ENCODE measurements around the gene ABCA1. TPM values are rescaled to one million over a fixed set of nuclear protein-coding genes. Genes with fewer than 3 reads are reported as not detected.
"Not testable (repeated sequence)": the region's sequence is repeated elsewhere in the genome, so short reads cannot be mapped to it uniquely, and the experiment has no call there.

ABCA1 gene, protein sequence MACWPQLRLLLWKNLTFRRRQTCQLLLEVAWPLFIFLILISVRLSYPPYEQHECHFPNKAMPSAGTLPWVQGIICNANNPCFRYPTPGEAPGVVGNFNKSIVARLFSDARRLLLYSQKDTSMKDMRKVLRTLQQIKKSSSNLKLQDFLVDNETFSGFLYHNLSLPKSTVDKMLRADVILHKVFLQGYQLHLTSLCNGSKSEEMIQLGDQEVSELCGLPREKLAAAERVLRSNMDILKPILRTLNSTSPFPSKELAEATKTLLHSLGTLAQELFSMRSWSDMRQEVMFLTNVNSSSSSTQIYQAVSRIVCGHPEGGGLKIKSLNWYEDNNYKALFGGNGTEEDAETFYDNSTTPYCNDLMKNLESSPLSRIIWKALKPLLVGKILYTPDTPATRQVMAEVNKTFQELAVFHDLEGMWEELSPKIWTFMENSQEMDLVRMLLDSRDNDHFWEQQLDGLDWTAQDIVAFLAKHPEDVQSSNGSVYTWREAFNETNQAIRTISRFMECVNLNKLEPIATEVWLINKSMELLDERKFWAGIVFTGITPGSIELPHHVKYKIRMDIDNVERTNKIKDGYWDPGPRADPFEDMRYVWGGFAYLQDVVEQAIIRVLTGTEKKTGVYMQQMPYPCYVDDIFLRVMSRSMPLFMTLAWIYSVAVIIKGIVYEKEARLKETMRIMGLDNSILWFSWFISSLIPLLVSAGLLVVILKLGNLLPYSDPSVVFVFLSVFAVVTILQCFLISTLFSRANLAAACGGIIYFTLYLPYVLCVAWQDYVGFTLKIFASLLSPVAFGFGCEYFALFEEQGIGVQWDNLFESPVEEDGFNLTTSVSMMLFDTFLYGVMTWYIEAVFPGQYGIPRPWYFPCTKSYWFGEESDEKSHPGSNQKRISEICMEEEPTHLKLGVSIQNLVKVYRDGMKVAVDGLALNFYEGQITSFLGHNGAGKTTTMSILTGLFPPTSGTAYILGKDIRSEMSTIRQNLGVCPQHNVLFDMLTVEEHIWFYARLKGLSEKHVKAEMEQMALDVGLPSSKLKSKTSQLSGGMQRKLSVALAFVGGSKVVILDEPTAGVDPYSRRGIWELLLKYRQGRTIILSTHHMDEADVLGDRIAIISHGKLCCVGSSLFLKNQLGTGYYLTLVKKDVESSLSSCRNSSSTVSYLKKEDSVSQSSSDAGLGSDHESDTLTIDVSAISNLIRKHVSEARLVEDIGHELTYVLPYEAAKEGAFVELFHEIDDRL (N-terminal part only)
- total RNA-seq = 12.6 TPM
- long read RNA-seq, partial matches to known transcripts = 1 of 1 reads
- long read RNA-seq, other reads (novel, unspliced or antisense) = 0 of 1 reads

DNA sequence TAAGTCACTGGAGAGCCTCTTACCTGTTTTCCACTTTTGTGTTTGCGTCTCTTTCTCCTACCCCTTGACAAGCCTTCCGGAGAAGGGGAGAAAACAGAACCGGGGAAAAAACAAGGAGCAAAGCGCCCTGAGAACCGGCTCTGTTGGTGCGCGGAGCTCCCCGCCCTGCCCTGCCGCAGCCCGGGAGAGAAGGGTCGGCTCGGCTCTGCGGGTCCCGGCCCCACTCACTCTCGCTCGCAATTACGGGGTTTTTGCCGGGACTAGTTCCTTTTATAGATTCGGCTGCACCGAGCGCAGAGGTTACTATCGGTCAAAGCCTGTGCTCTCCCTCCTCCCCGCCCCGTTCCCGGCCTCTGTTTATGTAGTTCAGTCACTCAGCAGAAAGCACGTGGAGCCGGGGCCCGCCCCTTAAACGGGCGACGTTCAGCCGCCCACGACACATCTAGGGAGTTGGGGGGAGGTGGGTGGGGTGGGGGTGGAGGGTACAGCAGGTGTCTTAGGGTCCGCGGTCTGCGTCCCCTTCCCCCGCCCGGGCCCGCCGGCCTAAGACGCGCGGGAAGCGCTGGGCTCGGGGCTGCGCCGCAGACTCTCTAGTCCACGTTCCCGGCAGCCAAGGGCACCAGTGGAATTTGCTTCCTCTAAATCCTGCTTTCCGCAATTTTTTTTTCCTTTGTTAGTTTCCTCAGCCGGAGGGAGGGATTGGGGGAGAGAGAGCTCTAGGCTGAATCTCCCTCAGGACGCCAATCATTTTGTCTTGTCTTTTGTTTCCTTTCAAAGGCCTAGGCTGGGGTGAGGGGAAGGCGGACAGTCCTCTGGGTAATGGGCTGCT lies at the start of gene ABCA1:
Gene ABCA1 (minus strand): TSS at position 244 of the 829 bp plus-strand sequence. CDS start 24,476 bp downstream, outside the sequence.
- intact Hi-C loops (cut with DNase I) = loop anchor here (1.0 to 5.0 kb wide), 3 partner anchors 40 to 65 kb away; no protein-coding TSS in a partner anchor
- ATAC-seq = peak; percentile 87
- DNase-seq (ENCODE audit: missing footprints) = peak; percentile 96

DNA sequence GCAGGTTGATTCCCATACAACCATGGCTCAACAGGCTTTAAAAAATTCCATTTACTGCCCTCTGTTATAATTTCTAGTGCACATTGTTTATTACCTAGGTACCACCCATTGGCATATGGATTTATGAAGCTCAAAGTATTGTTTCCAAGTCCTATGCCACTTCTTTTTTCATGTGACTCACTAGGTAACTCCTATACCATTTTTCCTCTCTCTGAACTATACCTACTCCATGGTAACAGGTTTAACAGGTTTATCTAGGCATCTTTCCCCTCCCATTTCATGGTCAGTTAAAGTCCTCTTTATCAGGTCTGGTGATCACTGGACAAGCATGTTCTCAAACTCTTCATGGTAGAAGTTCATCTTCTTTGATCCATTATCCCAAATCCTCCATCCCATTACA lies 49.6 kb upstream of the ABCA1 start:
- DNase-seq (ENCODE audit: missing footprints) = no peak
- intact Hi-C loops (cut with DNase I) = no loop called here
- ATAC-seq = no peak

DNA sequence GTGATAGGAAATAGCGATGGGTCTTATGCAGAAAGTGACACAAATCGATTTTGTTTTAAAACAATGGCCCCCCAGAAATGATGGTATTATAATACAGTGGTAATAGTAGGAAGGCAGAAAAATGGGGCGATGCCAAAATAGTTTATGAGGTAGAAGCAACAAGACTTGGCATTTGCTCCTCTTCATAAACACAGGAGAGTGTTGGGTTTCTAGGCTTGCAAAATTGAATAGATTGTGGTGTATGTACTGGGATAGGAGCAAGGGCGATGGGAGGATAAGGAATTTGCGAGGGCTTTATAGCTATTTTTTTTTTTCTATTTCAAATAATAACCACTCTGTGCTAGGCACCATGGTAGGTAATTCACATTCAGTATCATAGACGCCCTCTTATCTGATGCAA lies 49.2 kb upstream of the ABCA1 start:
- intact Hi-C loops (cut with DNase I) = no loop called here
- DNase-seq (ENCODE audit: missing footprints) (no peak), ATAC-seq (no peak)

DNA sequence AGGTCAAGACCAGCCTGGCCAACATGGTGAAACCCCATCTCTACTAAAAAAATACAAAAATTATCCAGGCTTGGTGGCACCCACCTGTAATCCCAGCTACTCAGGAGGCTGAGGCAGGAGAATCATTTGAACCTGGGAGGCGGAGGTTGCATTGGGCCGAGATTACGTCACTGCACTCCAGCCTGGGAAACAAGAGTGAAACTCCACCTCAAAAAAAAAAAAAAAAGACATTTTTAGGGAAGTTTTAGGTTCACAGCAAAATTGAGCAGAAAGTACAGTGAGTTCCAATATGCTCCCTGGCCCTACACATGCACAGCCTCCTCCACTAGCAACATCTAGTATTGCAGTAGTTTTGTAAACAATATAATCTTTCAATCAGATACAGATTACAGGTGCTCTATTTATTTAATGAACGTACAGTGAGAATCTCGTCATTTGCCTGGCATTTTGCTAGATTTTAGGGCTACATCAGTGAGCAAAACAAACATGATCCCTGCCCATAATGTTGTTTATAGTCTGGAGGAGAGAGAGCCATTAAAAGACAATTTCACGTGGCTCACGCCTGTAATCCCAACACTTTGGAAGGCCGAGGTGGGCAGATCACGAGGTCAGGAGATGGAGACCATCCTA lies 48.1 kb upstream of the ABCA1 start:
- intact Hi-C loops (cut with DNase I); ATAC-seq: not testable (repeated sequence)

DNA sequence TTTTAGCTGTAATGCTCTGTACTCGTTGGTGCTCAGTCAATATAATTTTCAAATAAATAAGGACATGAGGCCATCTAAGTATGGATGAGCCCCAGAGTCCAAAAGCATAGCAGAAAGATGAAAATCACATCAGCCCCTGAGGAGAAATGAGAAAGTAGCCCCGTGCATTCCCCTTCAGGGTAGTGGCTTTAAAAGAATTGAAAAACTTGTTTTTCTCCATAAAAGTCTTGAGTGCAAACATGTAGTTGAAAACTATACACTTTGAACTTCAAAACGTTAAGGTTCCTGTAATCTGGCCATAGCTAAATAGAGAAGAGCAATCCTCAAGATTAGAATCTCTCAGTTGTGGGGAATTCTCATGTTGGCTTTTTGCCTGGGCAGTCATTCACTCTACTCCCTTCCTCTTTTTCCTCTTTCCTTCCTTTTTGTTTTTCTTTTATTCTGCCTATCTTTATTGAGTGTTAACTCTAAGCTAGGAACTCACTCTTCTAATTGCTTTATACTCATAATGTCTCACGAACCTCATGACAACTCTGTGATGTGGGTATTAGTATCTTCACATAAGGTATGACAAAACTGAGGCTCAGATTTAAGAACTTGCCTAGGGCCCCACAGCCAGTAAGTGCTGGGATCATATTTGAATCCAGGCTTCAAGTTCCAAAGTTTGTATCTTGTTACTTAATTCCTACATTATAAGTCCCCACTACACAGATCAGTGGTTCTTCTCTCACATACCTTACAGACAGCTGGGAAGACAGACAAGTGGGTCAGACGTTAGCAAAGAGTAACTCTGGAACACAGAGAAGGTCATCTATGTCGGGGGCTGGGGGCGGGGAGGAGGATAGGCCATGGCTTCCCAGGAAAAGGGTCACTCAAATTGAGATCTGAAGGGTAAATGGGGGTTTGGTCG lies 46.4 kb upstream of the ABCA1 start:
- peak; percentile 43 for ATAC-seq
- intact Hi-C loops (cut with DNase I) = no loop called here
- no peak for DNase-seq (ENCODE audit: missing footprints)

More for the DNA sequence above, 48.1 kb upstream of the ABCA1 start:
- not testable (repeated sequence) for DNase-seq (ENCODE audit: missing footprints)

DNA sequence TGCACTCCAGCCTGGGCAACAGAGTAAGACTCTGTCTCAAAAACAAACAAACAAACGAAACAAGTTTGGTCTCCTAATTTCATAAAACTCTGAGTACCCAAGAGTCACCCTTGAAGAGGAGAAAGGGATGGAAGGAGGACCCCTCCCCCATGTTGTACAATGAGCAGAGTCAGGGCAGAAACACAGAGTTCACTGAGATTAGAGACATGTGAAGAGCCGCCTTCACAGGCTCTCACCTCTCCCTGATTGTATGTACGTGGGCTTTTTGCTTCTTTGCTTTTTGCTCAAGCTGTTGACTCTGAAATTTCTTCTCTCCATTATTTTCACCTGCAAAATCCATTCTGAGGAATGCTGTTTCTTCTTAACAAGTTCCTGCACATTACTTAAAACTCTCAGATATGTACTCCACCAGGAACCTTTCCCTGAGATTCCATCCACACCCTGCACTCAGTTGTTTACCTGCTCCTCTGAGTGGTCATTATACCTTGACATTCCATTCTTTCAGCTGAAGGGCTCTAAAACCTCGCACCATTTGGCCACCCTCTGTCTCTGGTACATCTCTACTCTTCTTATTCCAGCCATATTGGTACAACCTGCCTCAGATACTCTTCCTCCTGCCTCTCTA lies 44.4 kb upstream of the ABCA1 start:
- intact Hi-C loops (cut with DNase I) = no loop called here
- ATAC-seq (no peak), DNase-seq (ENCODE audit: missing footprints) (no peak)

DNA sequence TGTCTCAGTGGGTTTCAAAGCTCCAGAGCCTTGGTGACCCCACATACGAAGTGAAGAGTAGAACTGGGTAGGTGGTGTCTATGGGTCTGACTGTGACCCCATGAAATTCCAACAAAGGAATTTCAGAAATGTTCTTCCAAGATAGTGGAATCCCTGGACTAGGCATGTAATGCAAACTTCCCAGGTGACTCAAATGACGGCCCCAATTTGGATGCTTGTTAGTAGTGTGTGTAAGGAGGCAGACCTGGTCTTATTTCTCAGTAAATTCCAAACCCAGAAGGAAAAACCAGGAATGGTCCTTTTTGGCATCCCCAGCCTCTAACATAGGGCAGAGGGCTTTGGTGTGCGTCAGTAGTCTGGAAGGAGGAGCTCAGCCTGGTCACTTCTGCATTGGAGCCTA lies 43.6 kb upstream of the ABCA1 start:
- ATAC-seq (no peak), DNase-seq (ENCODE audit: missing footprints) (no peak)
- intact Hi-C loops (cut with DNase I) = no loop called here

DNA sequence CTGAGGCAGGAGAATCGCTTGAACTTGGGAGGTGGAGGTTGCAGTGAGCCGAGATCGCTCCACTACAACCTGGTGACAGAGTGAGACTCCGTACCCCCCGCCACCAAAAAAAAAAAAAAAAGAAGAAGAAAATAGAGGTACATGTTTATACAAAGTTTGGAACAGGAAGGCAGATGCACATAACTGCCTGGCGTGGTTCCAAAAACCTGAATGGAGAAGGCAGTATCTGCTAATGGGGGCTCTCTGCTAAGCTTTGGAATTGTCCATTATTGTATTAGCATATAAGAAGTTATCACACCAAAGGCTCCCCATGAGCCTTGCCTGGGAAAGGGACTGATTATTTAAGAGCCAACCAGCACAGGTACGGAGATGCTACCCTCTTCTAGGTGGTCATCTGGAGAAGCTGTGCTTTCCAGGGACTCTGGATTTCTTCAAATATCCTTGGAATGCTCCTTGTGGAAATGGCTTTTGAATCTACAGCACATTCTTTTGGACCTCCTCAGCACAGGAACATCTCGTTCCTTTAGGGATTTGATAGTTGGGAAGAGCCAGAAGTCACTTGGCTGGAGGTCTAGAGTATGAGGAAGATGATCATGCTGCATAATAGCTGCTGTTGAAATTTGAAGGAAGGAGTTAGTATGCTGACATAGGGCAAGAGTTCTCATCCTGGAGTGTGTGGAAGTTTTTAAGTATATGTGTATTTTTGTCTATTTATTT lies 42.5 kb upstream of the ABCA1 start:
- intact Hi-C loops (cut with DNase I) = no loop called here
- ATAC-seq (peak; percentile 24), DNase-seq (ENCODE audit: missing footprints) (no peak)

DNA sequence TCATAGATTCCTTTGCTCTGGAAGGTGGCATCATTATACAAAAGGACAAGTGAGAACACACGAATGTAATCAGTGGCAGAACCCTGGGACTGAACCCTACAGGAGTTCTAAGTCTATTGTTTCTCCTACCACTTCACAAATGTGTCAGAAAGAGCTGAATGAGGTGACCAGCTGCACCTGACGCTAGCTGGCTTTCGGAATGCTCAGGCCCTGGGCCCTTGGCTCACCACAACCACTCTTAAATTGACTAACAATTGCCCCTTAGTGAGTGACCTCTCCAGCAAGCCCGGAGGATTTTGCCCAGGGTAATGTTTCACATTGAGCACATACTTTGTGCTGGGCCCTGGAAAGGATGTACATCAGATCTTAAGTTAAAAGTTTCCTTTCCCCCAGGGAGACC lies 41.2 kb upstream of the ABCA1 start:
- ATAC-seq (peak; percentile 1), DNase-seq (ENCODE audit: missing footprints) (no peak)
- intact Hi-C loops (cut with DNase I) = loop anchor here (2.0 kb wide), 1 partner anchor 188 kb away; no protein-coding TSS in a partner anchor

DNA sequence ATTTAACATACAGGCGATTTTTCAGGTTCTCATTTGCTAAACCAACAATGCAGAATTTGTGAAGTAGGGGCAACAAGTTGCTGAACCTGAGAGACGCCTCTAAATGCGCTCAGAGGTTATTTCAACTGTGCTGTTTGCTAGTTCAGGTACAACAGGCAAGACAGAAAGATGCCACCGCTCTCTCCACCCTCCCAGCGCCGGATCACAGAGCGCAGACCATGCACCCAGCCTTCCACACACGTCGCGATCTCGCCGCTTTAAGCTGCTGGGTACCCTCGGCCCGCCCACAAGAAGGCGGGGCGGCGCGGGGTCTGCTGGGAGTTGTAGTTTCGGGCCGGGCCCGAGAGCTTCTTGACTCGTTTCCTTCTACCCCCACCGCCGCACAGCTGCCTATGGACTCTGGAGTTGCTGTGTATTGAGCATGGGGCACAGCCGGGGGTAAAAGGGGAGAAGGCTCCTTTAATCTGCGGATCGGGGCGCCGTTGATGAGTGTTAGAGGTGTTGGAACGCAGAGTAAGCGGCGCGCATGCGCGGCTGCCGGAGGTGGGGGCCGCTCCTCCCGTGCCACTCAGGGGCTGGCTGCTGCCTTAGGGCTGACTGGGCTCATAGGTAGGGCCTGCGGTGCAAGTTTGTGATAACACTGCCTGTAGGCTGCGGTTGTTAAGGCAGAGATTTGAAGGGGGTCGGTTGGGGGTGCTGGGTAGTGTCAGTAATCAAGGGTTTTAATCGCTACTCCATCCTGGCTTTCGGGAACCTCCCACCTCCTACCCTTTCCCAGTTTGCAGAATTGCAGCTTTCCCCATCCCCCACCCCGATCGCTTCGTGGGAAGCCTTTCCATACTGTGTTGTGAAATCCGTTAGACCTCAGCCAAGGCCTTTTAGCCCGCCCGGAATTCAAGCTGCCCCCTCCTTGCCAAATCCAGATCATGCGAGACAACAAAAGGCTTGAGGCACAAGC lies 40.3 kb upstream of the ABCA1 start:
- peak; percentile 96 for DNase-seq (ENCODE audit: missing footprints)
- peak; percentile 94 for ATAC-seq
- intact Hi-C loops (cut with DNase I) = loop anchor here (1.0 to 2.0 kb wide), 3 partner anchors 23 to 188 kb away; partner anchors contain the start of gene ABCA1

DNA sequence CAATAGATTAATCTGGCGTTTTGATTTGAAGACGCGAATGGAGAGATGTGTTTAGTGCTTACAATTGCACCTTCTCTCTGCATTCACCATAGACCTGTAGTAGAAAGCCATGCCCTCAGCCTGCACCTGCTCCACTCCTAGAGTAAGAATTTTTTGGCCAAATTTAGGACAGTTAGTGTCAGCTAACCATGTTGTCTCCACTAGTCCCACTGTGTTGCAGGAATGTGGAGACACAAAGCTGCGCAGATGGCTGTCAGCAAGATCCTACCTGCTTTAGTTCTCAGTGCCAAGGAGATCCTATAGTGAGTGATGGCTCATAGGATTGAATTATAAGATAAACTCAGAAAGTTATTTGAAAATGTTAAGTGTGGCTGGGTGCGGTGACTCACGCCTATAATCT lies 35.1 kb upstream of the ABCA1 start:
- intact Hi-C loops (cut with DNase I) = no loop called here
- no peak for DNase-seq (ENCODE audit: missing footprints)
- ATAC-seq = no peak

DNA sequence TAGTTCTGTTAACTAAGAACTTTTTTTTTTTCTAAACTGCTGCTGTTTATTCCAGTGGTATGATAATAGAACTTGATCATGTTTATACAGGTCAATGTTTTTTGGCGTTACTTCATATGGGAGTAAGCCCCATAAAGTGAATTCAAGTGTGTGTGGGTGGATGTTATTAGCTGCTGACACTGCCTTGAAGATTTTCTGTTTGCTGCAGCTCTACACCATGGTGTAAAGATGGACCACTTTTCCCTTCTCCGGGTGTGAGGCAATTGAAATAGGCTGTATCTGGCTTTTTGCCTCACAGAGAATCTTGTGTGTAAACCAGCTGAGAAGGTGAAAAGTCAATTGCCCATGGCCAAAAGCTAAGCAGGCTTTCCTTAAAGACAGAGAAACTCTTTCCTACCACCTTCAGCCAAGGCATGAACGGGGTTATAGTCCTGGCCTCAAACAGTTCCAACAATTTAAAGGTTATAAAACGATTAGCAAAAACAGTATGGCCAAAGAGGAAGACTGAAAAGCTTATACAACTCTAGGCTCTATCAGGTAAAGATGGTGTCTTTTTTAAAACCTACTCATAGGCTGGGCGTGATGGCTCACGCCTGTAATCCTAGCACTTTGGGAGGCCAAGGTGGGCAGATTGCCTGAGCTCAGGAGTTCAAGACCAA lies 33.9 kb upstream of the ABCA1 start:
- DNase-seq (ENCODE audit: missing footprints) = no peak
- intact Hi-C loops (cut with DNase I) = no loop called here

DNA sequence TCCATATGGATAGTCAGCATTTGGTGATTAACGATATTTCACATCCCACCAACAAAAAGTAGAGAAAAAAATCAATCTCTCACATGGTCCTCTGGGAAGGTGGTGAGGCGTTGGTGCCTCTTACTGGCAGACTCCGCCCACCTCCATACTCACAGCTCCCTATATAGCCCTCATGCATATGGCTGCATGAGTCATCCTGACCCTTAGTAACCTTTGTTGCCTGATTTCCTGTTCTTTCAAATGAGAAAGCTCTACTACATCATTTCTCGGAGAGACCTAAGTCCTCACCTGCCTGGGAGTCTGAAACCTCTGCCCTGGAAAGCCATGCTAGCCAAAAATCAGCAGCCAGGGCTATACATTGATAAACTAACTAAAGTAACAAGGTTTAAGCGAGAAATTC lies 33.3 kb upstream of the ABCA1 start:
- ATAC-seq = no peak
- no peak for DNase-seq (ENCODE audit: missing footprints)
- intact Hi-C loops (cut with DNase I) = no loop called here

More for the DNA sequence above, 33.9 kb upstream of the ABCA1 start:
- ATAC-seq = no peak

DNA sequence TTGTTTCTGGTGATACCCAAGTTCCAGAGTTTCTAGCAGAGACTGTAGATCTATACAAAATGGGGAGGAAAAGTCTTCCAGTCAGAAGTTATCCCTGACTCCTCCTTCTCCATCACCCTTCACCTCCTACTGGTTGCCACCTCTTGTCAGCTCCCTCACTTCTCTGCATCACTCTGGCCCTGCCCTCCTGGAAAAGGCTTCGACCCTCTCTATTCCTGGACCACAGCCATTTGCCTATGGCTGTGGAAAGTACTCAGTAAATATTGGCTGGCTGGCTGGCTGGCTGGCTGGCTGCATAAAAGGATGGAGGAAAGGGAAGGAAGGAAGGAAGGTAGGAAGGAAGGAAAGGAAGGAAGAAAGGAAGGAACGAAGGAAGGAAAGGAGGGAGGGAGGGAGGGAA lies 32.7 kb upstream of the ABCA1 start:
- intact Hi-C loops (cut with DNase I) = no loop called here
- DNase-seq (ENCODE audit: missing footprints) (no peak), ATAC-seq (no peak)
